Muscle layer of duodenum (tissue), 2 donors: ENCODE measurements around the gene STARD3NL.
"Not testable (repeated sequence)": the region's sequence is repeated elsewhere in the genome, so short reads cannot be mapped to it uniquely, and the experiment has no call there.

Source experiments
- H3K27ac ChIP-seq: one replicate; pipeline ENCODE4 v1.7.0; 2013; ENCODE audit warnings: mild to moderate bottlenecking, low read length
- H3K27me3 ChIP-seq: one replicate; pipeline ENCODE4 v1.7.0; 2013; ENCODE audit warnings: low read depth, mild to moderate bottlenecking, control low read depth, low read length
- H3K36me3 ChIP-seq, 2 donors: one replicate each; pipeline ENCODE4 v1.7.0; 2013; ENCODE audit warnings: low read length in 2 of 2, control low read depth in 1 of 2, mild to moderate bottlenecking in 1 of 2; ENCODE audit not compliant: insufficient read depth in 2 of 2, control insufficient read depth in 1 of 2
- H3K4me1 ChIP-seq, 2 donors: one replicate each; pipeline ENCODE4 v1.7.0; 2013; ENCODE audit warnings: low read length in 2 of 2, mild to moderate bottlenecking in 2 of 2, control low read depth in 1 of 2, moderate library complexity in 1 of 2; ENCODE audit not compliant: insufficient read depth in 2 of 2, control insufficient read depth in 1 of 2
- H3K4me3 ChIP-seq, 2 donors: one replicate each; pipeline ENCODE4 v1.7.0; 2013; ENCODE audit warnings: low read length in 2 of 2, low read depth in 1 of 2, mild to moderate bottlenecking in 1 of 2
- H3K9me3 ChIP-seq, 2 donors: one replicate each; pipeline ENCODE4 v1.7.0; 2013; ENCODE audit warnings: low read length in 2 of 2, control low read depth in 1 of 2, mild to moderate bottlenecking in 1 of 2; ENCODE audit not compliant: control insufficient read depth in 1 of 2
- donor health status: healthy.

Gene STARD3NL

GRCh38 chr7:38245409-38245977, 67.4 kb downstream of the STARD3NL start:
- H3K27ac ChIP-seq: no peak overlapping the region
- H3K27me3 ChIP-seq: no peaks in the 10 kb centered on the region
- H3K4me3 ChIP-seq: no peak overlapping the region
- no peaks in the 10 kb centered on the region for H3K4me1 ChIP-seq
- no peaks in the 10 kb centered on the region for H3K36me3 ChIP-seq
- no peaks in the 10 kb centered on the region for H3K9me3 ChIP-seq

GRCh38 chr7:38248069-38248567, 70.1 kb downstream of the STARD3NL start:
- Histone ChIP-seq H3K36me3 (no peaks in the 10 kb centered on the region), H3K27me3 (no peaks in the 10 kb centered on the region), H3K9me3 (no peaks in the 10 kb centered on the region), H3K4me1 (no peaks in the 10 kb centered on the region), H3K4me3 (no peak overlapping the region), H3K27ac (no peak overlapping the region)

GRCh38 chr7:38249849-38250248, 71.8 kb downstream of the STARD3NL start:
- H3K4me3 ChIP-seq, H3K4me1 ChIP-seq, H3K27me3 ChIP-seq, H3K36me3 ChIP-seq, H3K27ac ChIP-seq, H3K9me3 ChIP-seq: not testable (repeated sequence)

- no peak overlapping the region for H3K27ac ChIP-seq
- H3K27me3 ChIP-seq: no peaks in the 10 kb centered on the region
- H3K4me3 ChIP-seq: no peak overlapping the region
- H3K36me3 ChIP-seq: no peaks in the 10 kb centered on the region
- no peaks in the 10 kb centered on the region for H3K4me1 ChIP-seq
- no peaks in the 10 kb centered on the region for H3K9me3 ChIP-seq
Observed at GRCh38 chr7:38257350-38257677, 79.3 kb downstream of the STARD3NL start.

GRCh38 chr7:38259157-38259556, 81.1 kb downstream of the STARD3NL start:
- H3K27me3 ChIP-seq, H3K4me3 ChIP-seq, H3K36me3 ChIP-seq, H3K9me3 ChIP-seq, H3K27ac ChIP-seq, H3K4me1 ChIP-seq: not testable (repeated sequence)

GRCh38 chr7:38261601-38262000, 83.6 kb downstream of the STARD3NL start:
- not testable (repeated sequence) for H3K27me3 ChIP-seq, H3K4me1 ChIP-seq, H3K27ac ChIP-seq

GRCh38 chr7:38262026-38262425, 84.0 kb downstream of the STARD3NL start:
- not testable (repeated sequence) for H3K9me3 ChIP-seq, H3K27me3 ChIP-seq, H3K4me1 ChIP-seq, H3K27ac ChIP-seq, H3K4me3 ChIP-seq, H3K36me3 ChIP-seq

More at GRCh38 chr7:38261601-38262000, 83.6 kb downstream of the STARD3NL start:
- H3K36me3 ChIP-seq, H3K4me3 ChIP-seq, H3K9me3 ChIP-seq: not testable (repeated sequence)

- Histone ChIP-seq H3K4me3 (no peak overlapping the region), H3K36me3 (no peaks in the 10 kb centered on the region), H3K4me1 (no peaks in the 10 kb centered on the region), H3K27me3 (no peaks in the 10 kb centered on the region), H3K27ac (no peak overlapping the region), H3K9me3 (no peaks in the 10 kb centered on the region)
Observed at GRCh38 chr7:38262545-38262944, 84.5 kb downstream of the STARD3NL start.

GRCh38 chr7:38263274-38263673, 85.2 kb downstream of the STARD3NL start:
- H3K4me1 ChIP-seq, H3K27ac ChIP-seq, H3K9me3 ChIP-seq, H3K36me3 ChIP-seq, H3K27me3 ChIP-seq, H3K4me3 ChIP-seq: not testable (repeated sequence)

GRCh38 chr7:38264602-38265001, 86.6 kb downstream of the STARD3NL start:
- not testable (repeated sequence) for H3K9me3 ChIP-seq, H3K4me1 ChIP-seq, H3K27me3 ChIP-seq, H3K4me3 ChIP-seq, H3K36me3 ChIP-seq, H3K27ac ChIP-seq

GRCh38 chr7:38265958-38266357, 87.9 kb downstream of the STARD3NL start:
- not testable (repeated sequence) for H3K9me3 ChIP-seq, H3K4me3 ChIP-seq

GRCh38 chr7:38269704-38270346, 91.8 kb downstream of the STARD3NL start:
- H3K36me3 ChIP-seq, H3K27ac ChIP-seq, H3K4me3 ChIP-seq, H3K4me1 ChIP-seq, H3K27me3 ChIP-seq, H3K9me3 ChIP-seq: not testable (repeated sequence)

More at GRCh38 chr7:38265958-38266357, 87.9 kb downstream of the STARD3NL start:
- H3K27me3 ChIP-seq, H3K36me3 ChIP-seq, H3K4me1 ChIP-seq, H3K27ac ChIP-seq: not testable (repeated sequence)
